K562 (cell line): Measurements from ENCODE around the gene TRIP10. TPM values are rescaled to one million over a fixed set of nuclear protein-coding genes. Genes with fewer than 3 reads are reported as not detected.

Source experiments
- EP400 ChIP-seq: fragments of 450-650 bp; IDR thresholded peaks from 2 replicates; pipeline ENCODE4 v1.6.1; 2017; ENCODE audit warnings: antibody characterized with exemption, mild to moderate bottlenecking, moderate library complexity
- FOSL1 ChIP-seq: fragments of 200-800 bp; sonication (Bioruptor generic); conservative IDR thresholded peaks from 2 replicates; pipeline ENCODE4 v1.6.1; 2016; ENCODE audit warnings: missing genetic modification characterization, missing compliant biosample characterization
- KLF16 ChIP-seq: IDR thresholded peaks from 2 replicates; pipeline ENCODE4 v1.6.1; 2016; ENCODE audit warnings: antibody characterized with exemption
- MAFF ChIP-seq: IDR thresholded peaks from 2 replicates; pipeline ENCODE4 v1.6.1; 2012; ENCODE audit warnings: low read length, improper control_type of control experiment
- MECOM ChIP-seq: fragments of 250-450 bp; sonication (Bioruptor Pico); IDR thresholded peaks from 2 replicates; pipeline ENCODE4 v1.8.0; 2022; ENCODE audit warnings: inconsistent platforms
- PHTF2 ChIP-seq: fragments of 250-450 bp; sonication (Bioruptor Pico); IDR thresholded peaks from 2 replicates; pipeline ENCODE4 v1.5.0; 2021; ENCODE audit warnings: mild to moderate bottlenecking
- POLR3G ChIP-seq: IDR thresholded peaks from 2 replicates; pipeline ENCODE4 v1.6.1; 2011; ENCODE audit not compliant: insufficient read length, insufficient replicate concordance; ENCODE audit errors: extremely low read depth
- RBM14 ChIP-seq: fragments of 200-400 bp; formaldehyde crosslinking; IDR thresholded peaks from 2 replicates; pipeline ENCODE4 v1.6.1; 2018; ENCODE audit warnings: low read depth, mild to moderate bottlenecking, low read length, moderate library complexity, borderline replicate concordance; ENCODE audit not compliant: insufficient read depth
- XRCC3 ChIP-seq: fragments of 450-650 bp; IDR thresholded peaks from 2 replicates; pipeline ENCODE4 v1.6.1; 2017; ENCODE audit warnings: mild to moderate bottlenecking, moderate library complexity
- ZNF197 ChIP-seq: fragments of 200-800 bp; sonication (Bioruptor generic); IDR thresholded peaks from 2 replicates; pipeline ENCODE4 v1.6.1; 2016; ENCODE audit warnings: low read depth, missing genetic modification characterization, missing compliant biosample characterization
- ZNF512 ChIP-seq: IDR thresholded peaks from 2 replicates; pipeline ENCODE4 v1.6.1; 2016; ENCODE audit warnings: missing genetic modification characterization, missing compliant biosample characterization
- polyA plus RNA-seq, 8 experiments: library from polyadenylated mRNA; depleted of rRNA in 4 of 8; stranded (reverse) in 5 of 8; unstranded in 3 of 8; fragments of >200 nt; fragmentation: Nextera tagmentation in 2 of 8; fragmentation: Illumina TruSeq in 1 of 8; extraction: Ambion mirVana in 2 of 8; extraction: Trizol in 1 of 8; gene quantifications; 2 replicates each; pipeline versions ENCODE4 v1.2.1 to v1.2.3, GENCODE V29; 2011 to 2014; ENCODE audit warnings: inconsistent platforms in 1 of 8, missing spikeins in 1 of 8
- total RNA-seq, 7 experiments: library from RNA; depleted of rRNA in 6 of 7; stranded (reverse); fragments of >200 nt in 6 of 7; fragmentation: Illumina TruSeq in 2 of 7; extraction: Trizol in 2 of 7; gene quantifications; 2 replicates each; pipeline versions ENCODE4 v1.2.1 to v1.2.3, GENCODE V29; 2011 to 2021; ENCODE audit warnings: low replicate concordance in 1 of 7
- TF ChIP-seq, protein P1 (sequence below): fragments of 450-650 bp; formaldehyde crosslinking; IDR thresholded peaks from 2 replicates; pipeline ENCODE4 v1.4.0; 2022; ENCODE audit warnings: missing genetic modification characterization
- TF ChIP-seq, protein P2 (sequence below): sonication (generic); formaldehyde crosslinking; IDR thresholded peaks from 2 replicates; pipeline ENCODE4 v1.8.1; 2023; ENCODE audit warnings: missing genetic modification reagents, mild to moderate bottlenecking, borderline replicate concordance
- TF ChIP-seq, protein P3 (sequence below): fragments of 450-650 bp; IDR thresholded peaks from 2 replicates; pipeline ENCODE4 v1.6.1; 2016; ENCODE audit warnings: low read depth

The TRIP10 gene
- total and polyA plus RNA-seq, 9 of the 15 experiments (the other 6 are each of a cell fraction or from before 2014, with no cell fraction given), result 1.2 to 66.8 (median 36.1) TPM

DNA sequence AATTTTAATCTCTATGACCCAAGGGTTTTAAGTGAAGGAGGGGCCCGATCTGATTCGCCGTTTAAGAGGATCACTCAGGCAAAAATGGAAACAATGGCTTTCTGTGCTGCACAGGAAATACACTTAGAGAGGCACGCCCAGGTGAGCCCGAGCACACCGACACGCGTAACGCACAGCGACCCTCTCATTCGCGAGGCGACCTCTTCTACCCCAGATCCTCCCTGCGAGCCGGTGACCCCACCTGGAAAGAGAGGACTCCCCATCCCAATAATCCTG lies 27.5 kb downstream of the TRIP10 start (continued):
- TF ChIP-seq, protein P1, sequence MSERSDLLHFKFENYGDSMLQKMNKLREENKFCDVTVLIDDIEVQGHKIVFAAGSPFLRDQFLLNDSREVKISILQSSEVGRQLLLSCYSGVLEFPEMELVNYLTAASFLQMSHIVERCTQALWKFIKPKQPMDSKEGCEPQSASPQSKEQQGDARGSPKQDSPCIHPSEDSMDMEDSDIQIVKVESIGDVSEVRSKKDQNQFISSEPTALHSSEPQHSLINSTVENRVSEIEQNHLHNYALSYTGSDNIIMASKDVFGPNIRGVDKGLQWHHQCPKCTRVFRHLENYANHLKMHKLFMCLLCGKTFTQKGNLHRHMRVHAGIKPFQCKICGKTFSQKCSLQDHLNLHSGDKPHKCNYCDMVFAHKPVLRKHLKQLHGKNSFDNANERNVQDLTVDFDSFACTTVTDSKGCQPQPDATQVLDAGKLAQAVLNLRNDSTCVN, result no peak
- 0 out of 2 replicates have a peak, but pooled peaks have one; percentile 40 for TF ChIP-seq MECOM (CRISPR knock-in tag)
- TF ChIP-seq MAFF, result no peak
- no peak for TF ChIP-seq ZNF197 (CRISPR knock-in tag)
- TF ChIP-seq RBM14, result no peak
- TF ChIP-seq KLF16, result no peak
- TF ChIP-seq POLR3G, result no peak
- TF ChIP-seq XRCC3, result no peak
- no peak for TF ChIP-seq PHTF2 (CRISPR knock-in tag)
- TF ChIP-seq EP400, result peak; percentile 77
- TF ChIP-seq, protein P2, sequence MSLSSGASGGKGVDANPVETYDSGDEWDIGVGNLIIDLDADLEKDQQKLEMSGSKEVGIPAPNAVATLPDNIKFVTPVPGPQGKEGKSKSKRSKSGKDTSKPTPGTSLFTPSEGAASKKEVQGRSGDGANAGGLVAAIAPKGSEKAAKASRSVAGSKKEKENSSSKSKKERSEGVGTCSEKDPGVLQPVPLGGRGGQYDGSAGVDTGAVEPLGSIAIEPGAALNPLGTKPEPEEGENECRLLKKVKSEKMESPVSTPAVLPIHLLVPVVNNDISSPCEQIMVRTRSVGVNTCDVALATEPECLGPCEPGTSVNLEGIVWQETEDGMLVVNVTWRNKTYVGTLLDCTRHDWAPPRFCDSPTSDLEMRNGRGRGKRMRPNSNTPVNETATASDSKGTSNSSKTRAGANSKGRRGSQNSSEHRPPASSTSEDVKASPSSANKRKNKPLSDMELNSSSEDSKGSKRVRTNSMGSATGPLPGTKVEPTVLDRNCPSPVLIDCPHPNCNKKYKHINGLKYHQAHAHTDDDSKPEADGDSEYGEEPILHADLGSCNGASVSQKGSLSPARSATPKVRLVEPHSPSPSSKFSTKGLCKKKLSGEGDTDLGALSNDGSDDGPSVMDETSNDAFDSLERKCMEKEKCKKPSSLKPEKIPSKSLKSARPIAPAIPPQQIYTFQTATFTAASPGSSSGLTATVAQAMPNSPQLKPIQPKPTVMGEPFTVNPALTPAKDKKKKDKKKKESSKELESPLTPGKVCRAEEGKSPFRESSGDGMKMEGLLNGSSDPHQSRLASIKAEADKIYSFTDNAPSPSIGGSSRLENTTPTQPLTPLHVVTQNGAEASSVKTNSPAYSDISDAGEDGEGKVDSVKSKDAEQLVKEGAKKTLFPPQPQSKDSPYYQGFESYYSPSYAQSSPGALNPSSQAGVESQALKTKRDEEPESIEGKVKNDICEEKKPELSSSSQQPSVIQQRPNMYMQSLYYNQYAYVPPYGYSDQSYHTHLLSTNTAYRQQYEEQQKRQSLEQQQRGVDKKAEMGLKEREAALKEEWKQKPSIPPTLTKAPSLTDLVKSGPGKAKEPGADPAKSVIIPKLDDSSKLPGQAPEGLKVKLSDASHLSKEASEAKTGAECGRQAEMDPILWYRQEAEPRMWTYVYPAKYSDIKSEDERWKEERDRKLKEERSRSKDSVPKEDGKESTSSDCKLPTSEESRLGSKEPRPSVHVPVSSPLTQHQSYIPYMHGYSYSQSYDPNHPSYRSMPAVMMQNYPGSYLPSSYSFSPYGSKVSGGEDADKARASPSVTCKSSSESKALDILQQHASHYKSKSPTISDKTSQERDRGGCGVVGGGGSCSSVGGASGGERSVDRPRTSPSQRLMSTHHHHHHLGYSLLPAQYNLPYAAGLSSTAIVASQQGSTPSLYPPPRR (CRISPR knock-in tag), result no peak
- TF ChIP-seq, protein P3, sequence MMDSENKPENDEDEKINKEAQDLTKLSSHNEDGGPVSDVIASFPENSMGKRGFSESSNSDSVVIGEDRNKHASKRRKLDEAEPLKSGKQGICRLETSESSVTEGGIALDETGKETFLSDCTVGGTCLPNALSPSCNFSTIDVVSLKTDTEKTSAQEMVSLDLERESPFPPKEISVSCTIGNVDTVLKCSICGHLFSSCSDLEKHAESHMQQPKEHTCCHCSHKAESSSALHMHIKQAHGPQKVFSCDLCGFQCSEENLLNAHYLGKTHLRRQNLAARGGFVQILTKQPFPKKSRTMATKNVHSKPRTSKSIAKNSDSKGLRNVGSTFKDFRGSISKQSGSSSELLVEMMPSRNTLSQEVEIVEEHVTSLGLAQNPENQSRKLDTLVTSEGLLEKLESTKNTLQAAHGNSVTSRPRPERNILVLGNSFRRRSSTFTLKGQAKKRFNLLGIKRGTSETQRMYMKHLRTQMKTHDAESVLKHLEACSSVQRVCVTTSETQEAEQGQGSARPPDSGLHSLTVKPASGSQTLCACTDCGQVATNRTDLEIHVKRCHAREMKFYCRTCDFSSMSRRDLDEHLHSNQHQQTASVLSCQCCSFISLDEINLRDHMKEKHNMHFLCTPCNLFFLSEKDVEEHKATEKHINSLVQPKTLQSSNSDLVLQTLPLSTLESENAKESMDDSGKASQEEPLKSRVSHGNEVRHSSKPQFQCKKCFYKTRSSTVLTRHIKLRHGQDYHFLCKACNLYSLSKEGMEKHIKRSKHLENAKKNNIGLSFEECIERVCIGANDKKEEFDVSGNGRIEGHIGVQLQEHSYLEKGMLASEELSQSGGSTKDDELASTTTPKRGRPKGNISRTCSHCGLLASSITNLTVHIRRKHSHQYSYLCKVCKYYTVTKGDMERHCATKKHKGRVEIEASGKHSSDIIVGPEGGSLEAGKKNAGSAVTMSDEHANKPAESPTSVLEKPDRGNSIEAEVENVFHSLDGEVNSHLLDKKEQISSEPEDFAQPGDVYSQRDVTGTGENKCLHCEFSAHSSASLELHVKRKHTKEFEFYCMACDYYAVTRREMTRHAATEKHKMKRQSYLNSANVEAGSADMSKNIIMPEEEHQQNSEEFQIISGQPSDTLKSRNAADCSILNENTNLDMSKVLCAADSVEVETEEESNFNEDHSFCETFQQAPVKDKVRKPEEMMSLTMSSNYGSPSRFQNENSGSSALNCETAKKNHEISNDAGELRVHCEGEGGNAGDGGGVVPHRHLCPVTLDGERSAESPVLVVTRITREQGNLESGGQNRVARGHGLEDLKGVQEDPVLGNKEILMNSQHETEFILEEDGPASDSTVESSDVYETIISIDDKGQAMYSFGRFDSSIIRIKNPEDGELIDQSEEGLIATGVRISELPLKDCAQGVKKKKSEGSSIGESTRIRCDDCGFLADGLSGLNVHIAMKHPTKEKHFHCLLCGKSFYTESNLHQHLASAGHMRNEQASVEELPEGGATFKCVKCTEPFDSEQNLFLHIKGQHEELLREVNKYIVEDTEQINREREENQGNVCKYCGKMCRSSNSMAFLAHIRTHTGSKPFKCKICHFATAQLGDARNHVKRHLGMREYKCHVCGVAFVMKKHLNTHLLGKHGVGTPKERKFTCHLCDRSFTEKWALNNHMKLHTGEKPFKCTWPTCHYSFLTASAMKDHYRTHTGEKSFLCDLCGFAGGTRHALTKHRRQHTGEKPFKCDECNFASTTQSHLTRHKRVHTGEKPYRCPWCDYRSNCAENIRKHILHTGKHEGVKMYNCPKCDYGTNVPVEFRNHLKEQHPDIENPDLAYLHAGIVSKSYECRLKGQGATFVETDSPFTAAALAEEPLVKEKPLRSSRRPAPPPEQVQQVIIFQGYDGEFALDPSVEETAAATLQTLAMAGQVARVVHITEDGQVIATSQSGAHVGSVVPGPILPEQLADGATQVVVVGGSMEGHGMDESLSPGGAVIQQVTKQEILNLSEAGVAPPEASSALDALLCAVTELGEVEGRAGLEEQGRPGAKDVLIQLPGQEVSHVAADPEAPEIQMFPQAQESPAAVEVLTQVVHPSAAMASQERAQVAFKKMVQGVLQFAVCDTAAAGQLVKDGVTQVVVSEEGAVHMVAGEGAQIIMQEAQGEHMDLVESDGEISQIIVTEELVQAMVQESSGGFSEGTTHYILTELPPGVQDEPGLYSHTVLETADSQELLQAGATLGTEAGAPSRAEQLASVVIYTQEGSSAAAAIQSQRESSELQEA, result no peak
- TF ChIP-seq FOSL1 (tag), result no peak
- no peak for TF ChIP-seq ZNF512
